MM.1S (cell line): Measurements from ENCODE around the gene CABLES2.

ENCODE experiments used
- DNase-seq: peaks from one replicate; pipeline ENCODE4 v3.0.0-alpha.2; 2015
- H2AFZ ChIP-seq: fragments of 300-600 bp; sonication (generic); 2 replicates; pipeline ENCODE4 v1.6.0; 2016; ENCODE audit warnings: antibody characterized with exemption, low read length
- H3F3A ChIP-seq: fragments of 300-600 bp; sonication (generic); 2 replicates; pipeline ENCODE4 v1.6.1; 2016; ENCODE audit warnings: mild to moderate bottlenecking, antibody characterized with exemption, low read length, moderate library complexity, mixed read lengths; ENCODE audit not compliant: insufficient read depth
- H3K27ac ChIP-seq: fragments of 300-600 bp; sonication (generic); 2 replicates; pipeline ENCODE4 v1.5.1; 2016; ENCODE audit warnings: mild to moderate bottlenecking, low read length
- H3K27me3 ChIP-seq: fragments of 300-600 bp; sonication (generic); replicated peaks from 2 replicates; pipeline ENCODE4 v1.6.0; 2016; ENCODE audit warnings: low read length; ENCODE audit not compliant: insufficient read depth
- H3K36me3 ChIP-seq: fragments of 300-600 bp; sonication (generic); replicated peaks from 2 replicates; pipeline ENCODE4 v1.6.1; 2016; ENCODE audit warnings: mild to moderate bottlenecking, low read length, mixed read lengths; ENCODE audit not compliant: insufficient read depth
- H3K4me1 ChIP-seq: fragments of 300-600 bp; sonication (generic); 2 replicates; pipeline ENCODE4 v1.6.1; 2016; ENCODE audit warnings: low read length, mixed read lengths
- H3K4me2 ChIP-seq: fragments of 300-600 bp; sonication (generic); 2 replicates; pipeline ENCODE4 v1.6.0; 2016; ENCODE audit warnings: low read depth, low read length
- H3K4me3 ChIP-seq: fragments of 300-600 bp; sonication (generic); 2 replicates; pipeline ENCODE4 v1.5.1; 2016; ENCODE audit warnings: low read length, mixed read lengths
- H3K79me2 ChIP-seq: fragments of 300-600 bp; sonication (generic); 2 replicates; pipeline ENCODE4 v1.6.1; 2016; ENCODE audit warnings: mixed run types, low read length, mixed read lengths
- H3K9ac ChIP-seq: fragments of 300-600 bp; sonication (generic); 2 replicates; pipeline ENCODE4 v1.6.1; 2016; ENCODE audit warnings: low read length, mixed read lengths
- H3K9me2 ChIP-seq: fragments of 300-600 bp; sonication (generic); replicated peaks from 2 replicates; pipeline ENCODE4 v1.6.1; 2016; ENCODE audit warnings: mild to moderate bottlenecking, low read length, mixed read lengths; ENCODE audit not compliant: insufficient read depth
- H3K9me3 ChIP-seq: fragments of 300-600 bp; sonication (generic); replicated peaks from 2 replicates; pipeline ENCODE4 v1.6.1; 2016; ENCODE audit warnings: mild to moderate bottlenecking, low read length, mixed read lengths; ENCODE audit not compliant: insufficient read depth
- H4K20me1 ChIP-seq: fragments of 300-600 bp; sonication (generic); 2 replicates; pipeline ENCODE4 v1.6.1; 2016; ENCODE audit warnings: mild to moderate bottlenecking, low read length, moderate library complexity, mixed read lengths; ENCODE audit not compliant: insufficient read depth
- CTCF ChIP-seq: fragments of 300-600 bp; sonication (generic); IDR thresholded peaks from 2 replicates; pipeline ENCODE4 v1.5.1; 2016; ENCODE audit warnings: antibody characterized with exemption, low read length, mixed read lengths
- EZH2 ChIP-seq: fragments of 300-600 bp; sonication (generic); optimal IDR thresholded peaks from 2 replicates; pipeline ENCODE3; 2017; ENCODE audit warnings: low read depth, mild to moderate bottlenecking, antibody characterized with exemption, low read length, mixed read lengths
- EZH2phosphoT487 ChIP-seq: fragments of 300-600 bp; sonication (generic); IDR thresholded peaks from 2 replicates; pipeline ENCODE4 v1.6.1; 2018; ENCODE audit warnings: antibody characterized with exemption, low read length

The CABLES2 gene

GRCh38 chr20:62394248-62395245 lies 12.5 kb downstream of the CABLES2 start:
- H3K9ac ChIP-seq, result no peak overlapping the region

DNA sequence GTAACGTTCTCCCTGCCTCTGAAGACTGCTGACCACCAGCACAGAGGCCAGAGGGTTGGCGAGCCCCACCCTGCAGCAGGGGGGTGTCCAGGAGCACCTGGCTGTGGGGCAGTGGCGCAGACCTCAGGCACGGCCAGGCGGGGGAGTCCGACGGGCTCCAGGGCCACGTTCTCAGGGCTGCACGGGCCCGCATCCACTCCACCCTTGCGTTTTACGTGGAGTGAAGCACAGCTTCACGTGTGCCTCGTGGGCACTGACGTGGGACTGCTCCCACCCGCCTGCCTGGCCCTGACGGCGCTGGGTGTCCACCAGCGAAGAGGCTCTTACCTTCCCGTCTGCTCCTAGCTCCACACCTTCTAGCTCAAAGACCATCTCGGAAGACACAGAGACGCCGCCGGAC lies 13.3 kb downstream of the CABLES2 start:
- H3K9ac ChIP-seq, result no peak overlapping the region
- H4K20me1 ChIP-seq, result no peaks in the 10 kb centered on the region
- no peak overlapping the region for H3K4me3 ChIP-seq
- H3K27me3 ChIP-seq, result no peaks in the 10 kb centered on the region
- H3K9me2 ChIP-seq, result no peaks in the 10 kb centered on the region
- no peak for DNase-seq
- H3F3A ChIP-seq, result peaks cover 13% of the 10 kb centered on the region
- H3K79me2 ChIP-seq, result peaks cover 10% of the 10 kb centered on the region
- 0 out of 2 replicates have a peak, but pooled peaks cover 1% of the 10 kb centered on the region for H3K4me1 ChIP-seq
- no peak overlapping the region for H2AFZ ChIP-seq
- no peaks in the 10 kb centered on the region for H3K9me3 ChIP-seq
- H3K27ac ChIP-seq, result no peak overlapping the region
- peaks cover 6% of the 10 kb centered on the region; the same call in 1 of the 2 replicates for H3K36me3 ChIP-seq
- TF ChIP-seq EZH2phosphoT487, result no peak
- no peak for TF ChIP-seq EZH2
- TF ChIP-seq CTCF, result no peak
- no peak overlapping the region for H3K4me2 ChIP-seq

More at GRCh38 chr20:62394248-62395245, 12.5 kb downstream of the CABLES2 start:
- H3K4me3 ChIP-seq, result no peak overlapping the region
- no peaks in the 10 kb centered on the region for H3K9me2 ChIP-seq
- TF ChIP-seq EZH2phosphoT487 (no peak), CTCF (no peak), EZH2 (no peak)
- no peaks in the 10 kb centered on the region for H4K20me1 ChIP-seq
- no peak for DNase-seq
- no peak overlapping the region for H2AFZ ChIP-seq
- H3K36me3 ChIP-seq, result no peaks in the 10 kb centered on the region
- no peaks in the 10 kb centered on the region for H3K4me1 ChIP-seq
- no peak overlapping the region for H3K27ac ChIP-seq
- H3K27me3 ChIP-seq, result no peaks in the 10 kb centered on the region
- no peak overlapping the region for H3K4me2 ChIP-seq
- no peaks in the 10 kb centered on the region for H3K9me3 ChIP-seq
- H3F3A ChIP-seq, result peaks cover 7% of the 10 kb centered on the region; the same call in 1 of the 2 replicates
- peaks cover 3% of the 10 kb centered on the region for H3K79me2 ChIP-seq

DNA sequence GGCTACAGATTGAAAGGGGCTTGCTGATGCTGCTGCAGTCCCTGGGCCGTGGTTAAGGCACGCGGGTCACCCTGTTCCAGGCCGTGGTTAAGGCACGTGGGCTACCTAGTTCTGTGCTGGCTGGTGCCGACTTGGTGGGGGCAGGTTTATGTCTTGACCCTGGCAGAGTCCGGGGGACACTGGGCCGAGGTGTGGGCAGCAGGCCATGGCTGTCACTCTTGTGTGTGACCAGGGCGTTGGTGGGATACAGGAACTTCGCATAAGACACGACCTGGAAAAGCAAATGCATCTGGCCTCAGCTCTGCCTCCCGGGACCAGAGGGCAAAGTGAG lies 13.8 kb downstream of the CABLES2 start:
- Histone ChIP-seq H3K9me3 (no peaks in the 10 kb centered on the region), H3K9me2 (no peaks in the 10 kb centered on the region), H2AFZ (no peak overlapping the region), H4K20me1 (no peaks in the 10 kb centered on the region), H3F3A (peaks cover 18% of the 10 kb centered on the region), H3K4me3 (no peak overlapping the region), H3K27ac (no peak overlapping the region), H3K9ac (no peak overlapping the region), H3K4me1 (peaks cover 7% of the 10 kb centered on the region), H3K36me3 (peaks cover 11% of the 10 kb centered on the region), H3K27me3 (no peaks in the 10 kb centered on the region), H3K79me2 (peaks cover 15% of the 10 kb centered on the region), H3K4me2 (no peak overlapping the region)
- no peak for DNase-seq
- TF ChIP-seq EZH2, result no peak
- no peak for TF ChIP-seq CTCF
- TF ChIP-seq EZH2phosphoT487, result no peak
